K562 (cell line): ENCODE data around the gene GJC2. TPM values are rescaled to one million over a fixed set of nuclear protein-coding genes. Genes with fewer than 3 reads are reported as not detected.
A peak's percentile ranks its signal among the peaks of the same experiment; 100 is the strongest.

ENCODE experiments used
- CREB3 ChIP-seq: fragments of 450-650 bp; conservative IDR thresholded peaks from 2 replicates; pipeline ENCODE4 v1.6.1; 2016; ENCODE audit warnings: missing genetic modification characterization, low read depth, mild to moderate bottlenecking, missing compliant biosample characterization, moderate library complexity
- CXXC5 ChIP-seq: fragments of 250-450 bp; sonication (Bioruptor Pico); IDR thresholded peaks from 2 replicates; pipeline ENCODE4 v1.8.0; 2022; ENCODE audit warnings: inconsistent platforms, mild to moderate bottlenecking, moderate library complexity
- FOXK2 ChIP-seq, 2 experiments: fragments of 450-650 bp; IDR thresholded peaks in 1 of 2; conservative IDR thresholded peaks in 1 of 2; 2 replicates each; pipeline ENCODE4 v1.6.1; 2016; ENCODE audit warnings: low read depth in 2 of 2, mild to moderate bottlenecking in 1 of 2
- HINFP ChIP-seq: fragments of 450-650 bp; conservative IDR thresholded peaks from 2 replicates; pipeline ENCODE4 v1.6.1; 2016; ENCODE audit warnings: missing genetic modification characterization, low read depth, mild to moderate bottlenecking, control low read depth, missing compliant biosample characterization
- JUNB ChIP-seq: fragments of 450-650 bp; formaldehyde crosslinking; conservative IDR thresholded peaks from 2 replicates; pipeline ENCODE4 v1.4.0; 2020; ENCODE audit warnings: mild to moderate bottlenecking
- L3MBTL2 ChIP-seq: fragments of 450-650 bp; IDR thresholded peaks from 2 replicates; pipeline ENCODE4 v1.6.1; 2016; ENCODE audit warnings: mild to moderate bottlenecking, moderate library complexity
- LCOR ChIP-seq: sonication (generic); formaldehyde crosslinking; IDR thresholded peaks from 2 replicates; pipeline ENCODE4 v1.8.0; 2022; ENCODE audit warnings: mild to moderate bottlenecking, missing genetic modification reagents
- MED1 ChIP-seq: sonication (generic); formaldehyde crosslinking; IDR thresholded peaks from 2 replicates; pipeline ENCODE4 v1.8.1; 2023; ENCODE audit warnings: missing genetic modification reagents, borderline replicate concordance
- MIER1 ChIP-seq: fragments of 450-650 bp; IDR thresholded peaks from 2 replicates; pipeline ENCODE4 v1.6.1; 2016; ENCODE audit warnings: antibody characterized with exemption, mild to moderate bottlenecking, low read depth
- POLR2H ChIP-seq: IDR thresholded peaks from 2 replicates; pipeline ENCODE4 v1.6.1; 2016; ENCODE audit warnings: missing genetic modification characterization, low read depth, mild to moderate bottlenecking, control low read depth, missing compliant biosample characterization, moderate library complexity
- PRMT5 ChIP-seq: sonication (generic); formaldehyde crosslinking; IDR thresholded peaks from 2 replicates; pipeline ENCODE4 v1.5.0; 2020; ENCODE audit warnings: missing genetic modification reagents
- RHOXF2B ChIP-seq: fragments of 250-450 bp; sonication (Bioruptor Pico); conservative IDR thresholded peaks from 2 replicates; pipeline ENCODE4 v1.5.1; 2021
- SMAD1 ChIP-seq: fragments of 150-350 bp; IDR thresholded peaks from 2 replicates; pipeline ENCODE4 v1.6.1; 2014; ENCODE audit warnings: low read length, low read depth; ENCODE audit not compliant: partially characterized antibody
- TAL1 ChIP-seq: fragments of 450-650 bp; IDR thresholded peaks from 2 replicates; pipeline ENCODE4 v1.6.1; 2016; ENCODE audit warnings: mild to moderate bottlenecking
- U2AF1 ChIP-seq: fragments of 200-400 bp; formaldehyde crosslinking; optimal IDR thresholded peaks from 2 replicates; pipeline ENCODE3; 2017; ENCODE audit warnings: mild to moderate bottlenecking, low read depth, low read length, moderate library complexity
- ZBTB12 ChIP-seq: fragments of 250-450 bp; sonication (Bioruptor Pico); IDR thresholded peaks from 2 replicates; pipeline ENCODE4 v1.4.0; 2020
- ZNF668 ChIP-seq: fragments of 250-450 bp; sonication (Bioruptor Pico); IDR thresholded peaks from 2 replicates; pipeline ENCODE4 v1.8.0; 2022; ENCODE audit warnings: mild to moderate bottlenecking, inconsistent platforms
- polyA plus RNA-seq, 8 experiments: library from polyadenylated mRNA; depleted of rRNA in 4 of 8; stranded (reverse) in 5 of 8; unstranded in 3 of 8; fragments of >200 nt; fragmentation: Nextera tagmentation in 2 of 8; fragmentation: Illumina TruSeq in 1 of 8; extraction: Ambion mirVana in 2 of 8; extraction: Trizol in 1 of 8; gene quantifications; 2 replicates each; pipeline versions ENCODE4 v1.2.1 to v1.2.3, GENCODE V29; 2011 to 2014; ENCODE audit warnings: inconsistent platforms in 1 of 8, missing spikeins in 1 of 8
- total RNA-seq, 7 experiments: library from RNA; depleted of rRNA in 6 of 7; stranded (reverse); fragments of >200 nt in 6 of 7; fragmentation: Illumina TruSeq in 2 of 7; extraction: Trizol in 2 of 7; gene quantifications; 2 replicates each; pipeline versions ENCODE4 v1.2.1 to v1.2.3, GENCODE V29; 2011 to 2021; ENCODE audit warnings: low replicate concordance in 1 of 7
- TF ChIP-seq, protein P1 (sequence below): fragments of 250-450 bp; sonication (Bioruptor Pico); IDR thresholded peaks from 2 replicates; pipeline ENCODE4 v1.8.0; 2021; ENCODE audit warnings: moderate library complexity, mild to moderate bottlenecking, inconsistent platforms
- TF ChIP-seq, protein P2 (sequence below), 2 experiments: fragments of 250-450 bp in 1 of 2; fragments of 450-650 bp in 1 of 2; sonication (Bioruptor Pico) in 1 of 2; IDR thresholded peaks; 2 replicates each; pipeline versions ENCODE4 v1.6.1 to v1.8.0; 2016 to 2021; ENCODE audit warnings: mild to moderate bottlenecking in 2 of 2, moderate library complexity in 2 of 2, missing compliant biosample characterization in 1 of 2, missing genetic modification characterization in 1 of 2
- TF ChIP-seq, protein P3 (sequence below): fragments of 250-450 bp; sonication (Bioruptor Pico); IDR thresholded peaks from 2 replicates; pipeline ENCODE4 v1.8.0; 2021; ENCODE audit warnings: moderate library complexity, mild to moderate bottlenecking, inconsistent platforms

Gene GJC2
- total and polyA plus RNA-seq, 9 of the 15 experiments (the other 6 are each of a cell fraction or from before 2014, with no cell fraction given): 0.03 to 0.62 (median 0.11) TPM; not detected in 2

GRCh38 chr1:228145463-228146416 lies 4.0 kb upstream of the GJC2 start (continued):
- TF ChIP-seq CREB3 (tag) (no peak), L3MBTL2 (peak; percentile 56; the same call in 1 of the 2 replicates), POLR2H (no peak), PRMT5 (no peak), U2AF1 (no peak), HINFP (tag) (no peak), CXXC5 (CRISPR knock-in tag) (peak; percentile 96), FOXK2 (conservative IDR thresholded peaks at IDR 0.05 in 1 of 2, IDR thresholded peaks at IDR 0.05 in 1 of 2; ENCODE audit: low read depth in 2 of 2) (peak; percentile 75 to 81), TAL1 (peak; percentile 96), ZNF668 (CRISPR knock-in tag) (no peak), MED1 (no peak), SMAD1 (peak; percentile 36), MIER1 (0 out of 2 replicates have a peak, but pooled peaks have one; percentile 33), JUNB (no peak; the same call in 1 of the 2 replicates), RHOXF2B (no peak), ZBTB12 (CRISPR knock-in tag) (no peak), LCOR (CRISPR knock-in tag) (no peak)
- TF ChIP-seq, protein P1, sequence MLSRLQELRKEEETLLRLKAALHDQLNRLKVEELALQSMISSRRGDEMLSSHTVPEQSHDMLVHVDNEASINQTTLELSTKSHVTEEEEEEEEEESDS (CRISPR knock-in tag): no peak
- TF ChIP-seq, protein P2, sequence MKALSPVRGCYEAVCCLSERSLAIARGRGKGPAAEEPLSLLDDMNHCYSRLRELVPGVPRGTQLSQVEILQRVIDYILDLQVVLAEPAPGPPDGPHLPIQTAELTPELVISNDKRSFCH (CRISPR knock-in tag; IDR thresholded peaks at IDR 0.05): no peak
- TF ChIP-seq, protein P2 (tag; IDR thresholded peaks at IDR 0.05): 0 out of 2 replicates have a peak, but pooled peaks have one; percentile 63
- TF ChIP-seq, protein P3, sequence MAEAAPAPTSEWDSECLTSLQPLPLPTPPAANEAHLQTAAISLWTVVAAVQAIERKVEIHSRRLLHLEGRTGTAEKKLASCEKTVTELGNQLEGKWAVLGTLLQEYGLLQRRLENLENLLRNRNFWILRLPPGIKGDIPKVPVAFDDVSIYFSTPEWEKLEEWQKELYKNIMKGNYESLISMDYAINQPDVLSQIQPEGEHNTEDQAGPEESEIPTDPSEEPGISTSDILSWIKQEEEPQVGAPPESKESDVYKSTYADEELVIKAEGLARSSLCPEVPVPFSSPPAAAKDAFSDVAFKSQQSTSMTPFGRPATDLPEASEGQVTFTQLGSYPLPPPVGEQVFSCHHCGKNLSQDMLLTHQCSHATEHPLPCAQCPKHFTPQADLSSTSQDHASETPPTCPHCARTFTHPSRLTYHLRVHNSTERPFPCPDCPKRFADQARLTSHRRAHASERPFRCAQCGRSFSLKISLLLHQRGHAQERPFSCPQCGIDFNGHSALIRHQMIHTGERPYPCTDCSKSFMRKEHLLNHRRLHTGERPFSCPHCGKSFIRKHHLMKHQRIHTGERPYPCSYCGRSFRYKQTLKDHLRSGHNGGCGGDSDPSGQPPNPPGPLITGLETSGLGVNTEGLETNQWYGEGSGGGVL: no peak
